HepG2 (cell line): ENCODE data around the gene CRYGA. TPM values are rescaled to one million over a fixed set of nuclear protein-coding genes. Genes with fewer than 3 reads are reported as not detected.

Experiments
- CBX5 ChIP-seq: sonication (generic); formaldehyde crosslinking; IDR thresholded peaks from 2 replicates; pipeline ENCODE4 v1.4.0; 2020; ENCODE audit warnings: missing genetic modification reagents, borderline replicate concordance
- GABPA ChIP-seq, 2 experiments: IDR thresholded peaks; 2 replicates each; pipeline ENCODE4 v1.6.1; 2011 to 2016; ENCODE audit warnings: low read depth in 2 of 2, low read length in 1 of 2, missing biosample characterization in 1 of 2, missing genetic modification characterization in 1 of 2
- MAZ ChIP-seq, 2 experiments: sonication (generic) in 1 of 2; formaldehyde crosslinking in 1 of 2; IDR thresholded peaks; 2 replicates each; pipeline versions ENCODE4 v1.5.0 to v1.6.1; 2012 to 2020; ENCODE audit warnings: low read depth in 2 of 2, mild to moderate bottlenecking in 2 of 2, borderline replicate concordance in 1 of 2, improper control_type of control experiment in 1 of 2, low read length in 1 of 2, missing genetic modification reagents in 1 of 2, moderate library complexity in 1 of 2
- NONO ChIP-seq, 2 experiments: fragments of 450-650 bp in 1 of 2; sonication (generic) in 1 of 2; formaldehyde crosslinking in 1 of 2; IDR thresholded peaks in 1 of 2; conservative IDR thresholded peaks in 1 of 2; 2 replicates each; pipeline versions ENCODE4 v1.6.1 to v1.8.0; 2017 to 2022; ENCODE audit warnings: mild to moderate bottlenecking in 1 of 2, missing genetic modification reagents in 1 of 2, moderate library complexity in 1 of 2
- PPARG ChIP-seq: conservative IDR thresholded peaks from 2 replicates; pipeline ENCODE4 v1.6.1; 2016; ENCODE audit warnings: missing biosample characterization, missing genetic modification reagents
- SIX1 ChIP-seq: sonication (generic); formaldehyde crosslinking; IDR thresholded peaks from 2 replicates; pipeline ENCODE4 v1.4.0; 2020; ENCODE audit warnings: missing genetic modification reagents, borderline replicate concordance
- SMC3 ChIP-seq: IDR thresholded peaks from 2 replicates; pipeline ENCODE4 v1.6.1; 2011; ENCODE audit warnings: low read length, improper control_type of control experiment
- SP5 ChIP-seq: IDR thresholded peaks from 2 replicates; pipeline ENCODE4 v1.6.1; 2016; ENCODE audit warnings: low read depth, borderline replicate concordance
- ZNF225 ChIP-seq: sonication (generic); formaldehyde crosslinking; IDR thresholded peaks from 2 replicates; pipeline ENCODE4 v1.4.0; 2020; ENCODE audit warnings: mild to moderate bottlenecking, missing genetic modification reagents
- ZNF549 ChIP-seq: sonication (generic); formaldehyde crosslinking; IDR thresholded peaks from 2 replicates; pipeline ENCODE4 v1.5.0; 2020; ENCODE audit warnings: missing genetic modification reagents
- ZNF747 ChIP-seq: sonication (generic); formaldehyde crosslinking; IDR thresholded peaks from 2 replicates; pipeline ENCODE4 v1.8.1; 2023; ENCODE audit warnings: missing genetic modification reagents, mild to moderate bottlenecking, borderline replicate concordance
- polyA plus RNA-seq, 8 experiments: library from polyadenylated mRNA; depleted of rRNA in 3 of 8; stranded (reverse) in 7 of 8; unstranded in 1 of 8; fragments of >200 nt; fragmentation: Illumina TruSeq in 4 of 8; extraction: Trizol in 4 of 8; gene quantifications; 2 replicates each; pipeline versions ENCODE4 v1.2.1 to v1.2.3, GENCODE V29; 2011 to 2016; ENCODE audit warnings: low read depth in 4 of 8, missing spikeins in 1 of 8, mixed read lengths in 1 of 8; ENCODE audit not compliant: insufficient read depth in 1 of 8
- total RNA-seq, 5 experiments: library from RNA; depleted of rRNA; stranded (reverse); fragments of >200 nt; fragmentation: Illumina TruSeq; extraction: Trizol; gene quantifications; 2 replicates each; pipeline ENCODE4 v1.2.3, GENCODE V29; 2016; ENCODE audit warnings: low read depth in 1 of 5
- TF ChIP-seq, protein P1 (sequence below): sonication (generic); formaldehyde crosslinking; IDR thresholded peaks from 2 replicates; pipeline ENCODE4 v1.5.1; 2020; ENCODE audit warnings: mild to moderate bottlenecking, missing genetic modification reagents, borderline replicate concordance
- TF ChIP-seq, protein P2 (sequence below): sonication (generic); formaldehyde crosslinking; IDR thresholded peaks from one replicate; pipeline ENCODE4 v1.5.1; 2020; ENCODE audit warnings: mild to moderate bottlenecking, missing genetic modification reagents; ENCODE audit errors: not compliant biosample characterization

Gene CRYGA
- total and polyA plus RNA-seq, 2 of the 13 experiments (the other 11 are each of a cell fraction or from before 2014, with no cell fraction given) = not detected

DNA sequence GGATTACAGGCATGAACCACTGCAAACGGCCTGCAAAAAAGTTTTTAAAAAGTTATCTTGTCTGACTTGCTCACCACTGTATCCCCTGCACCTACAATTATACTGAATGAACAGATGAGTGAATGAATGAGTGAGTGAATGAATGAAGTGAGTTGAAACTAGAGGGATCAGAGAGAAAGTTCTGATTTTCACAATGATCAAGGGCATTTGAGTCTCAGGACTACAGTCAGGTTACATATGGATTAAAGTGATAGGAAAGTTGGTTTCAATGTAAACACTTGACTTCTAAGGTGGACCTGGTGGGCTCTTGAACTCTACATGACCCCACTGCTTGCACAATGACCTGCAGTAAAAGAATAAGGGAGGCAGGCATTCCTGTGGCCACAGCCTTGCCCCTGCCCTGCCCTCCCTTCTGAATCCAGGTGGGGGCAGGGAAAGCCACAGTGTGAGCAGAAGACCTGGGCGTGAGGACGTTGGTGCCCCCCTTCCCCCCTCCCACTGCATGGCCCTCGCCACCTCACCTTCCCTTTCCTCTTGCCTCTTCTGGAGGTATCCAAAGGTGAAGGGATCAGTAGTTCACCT lies 15.7 kb upstream of the CRYGA start (continued):
- TF ChIP-seq, protein P1, sequence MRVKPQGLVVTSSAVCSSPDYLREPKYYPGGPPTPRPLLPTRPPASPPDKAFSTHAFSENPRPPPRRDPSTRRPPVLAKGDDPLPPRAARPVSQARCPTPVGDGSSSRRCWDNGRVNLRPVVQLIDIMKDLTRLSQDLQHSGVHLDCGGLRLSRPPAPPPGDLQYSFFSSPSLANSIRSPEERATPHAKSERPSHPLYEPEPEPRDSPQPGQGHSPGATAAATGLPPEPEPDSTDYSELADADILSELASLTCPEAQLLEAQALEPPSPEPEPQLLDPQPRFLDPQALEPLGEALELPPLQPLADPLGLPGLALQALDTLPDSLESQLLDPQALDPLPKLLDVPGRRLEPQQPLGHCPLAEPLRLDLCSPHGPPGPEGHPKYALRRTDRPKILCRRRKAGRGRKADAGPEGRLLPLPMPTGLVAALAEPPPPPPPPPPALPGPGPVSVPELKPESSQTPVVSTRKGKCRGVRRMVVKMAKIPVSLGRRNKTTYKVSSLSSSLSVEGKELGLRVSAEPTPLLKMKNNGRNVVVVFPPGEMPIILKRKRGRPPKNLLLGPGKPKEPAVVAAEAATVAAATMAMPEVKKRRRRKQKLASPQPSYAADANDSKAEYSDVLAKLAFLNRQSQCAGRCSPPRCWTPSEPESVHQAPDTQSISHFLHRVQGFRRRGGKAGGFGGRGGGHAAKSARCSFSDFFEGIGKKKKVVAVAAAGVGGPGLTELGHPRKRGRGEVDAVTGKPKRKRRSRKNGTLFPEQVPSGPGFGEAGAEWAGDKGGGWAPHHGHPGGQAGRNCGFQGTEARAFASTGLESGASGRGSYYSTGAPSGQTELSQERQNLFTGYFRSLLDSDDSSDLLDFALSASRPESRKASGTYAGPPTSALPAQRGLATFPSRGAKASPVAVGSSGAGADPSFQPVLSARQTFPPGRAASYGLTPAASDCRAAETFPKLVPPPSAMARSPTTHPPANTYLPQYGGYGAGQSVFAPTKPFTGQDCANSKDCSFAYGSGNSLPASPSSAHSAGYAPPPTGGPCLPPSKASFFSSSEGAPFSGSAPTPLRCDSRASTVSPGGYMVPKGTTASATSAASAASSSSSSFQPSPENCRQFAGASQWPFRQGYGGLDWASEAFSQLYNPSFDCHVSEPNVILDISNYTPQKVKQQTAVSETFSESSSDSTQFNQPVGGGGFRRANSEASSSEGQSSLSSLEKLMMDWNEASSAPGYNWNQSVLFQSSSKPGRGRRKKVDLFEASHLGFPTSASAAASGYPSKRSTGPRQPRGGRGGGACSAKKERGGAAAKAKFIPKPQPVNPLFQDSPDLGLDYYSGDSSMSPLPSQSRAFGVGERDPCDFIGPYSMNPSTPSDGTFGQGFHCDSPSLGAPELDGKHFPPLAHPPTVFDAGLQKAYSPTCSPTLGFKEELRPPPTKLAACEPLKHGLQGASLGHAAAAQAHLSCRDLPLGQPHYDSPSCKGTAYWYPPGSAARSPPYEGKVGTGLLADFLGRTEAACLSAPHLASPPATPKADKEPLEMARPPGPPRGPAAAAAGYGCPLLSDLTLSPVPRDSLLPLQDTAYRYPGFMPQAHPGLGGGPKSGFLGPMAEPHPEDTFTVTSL (CRISPR knock-in tag) = no peak
- TF ChIP-seq PPARG (CRISPR knock-in tag) = no peak
- TF ChIP-seq SIX1 (CRISPR knock-in tag) = no peak
- no peak for TF ChIP-seq GABPA (IDR thresholded peaks at IDR 0.05; ENCODE audit: low read depth, low read length)
- TF ChIP-seq GABPA (CRISPR knock-in tag; IDR thresholded peaks at IDR 0.05; ENCODE audit: low read depth) = no peak
- TF ChIP-seq ZNF549 (CRISPR knock-in tag) = no peak
- TF ChIP-seq SP5 (CRISPR knock-in tag) = 0 out of 2 replicates have a peak, but pooled peaks have one; percentile 12
- no peak for TF ChIP-seq SMC3
- TF ChIP-seq NONO (IDR thresholded peaks at IDR 0.05) = no peak
- TF ChIP-seq NONO (CRISPR knock-in tag; conservative IDR thresholded peaks at IDR 0.05) = no peak
- peak; percentile 77; the same call in 1 of the 2 replicates for TF ChIP-seq CBX5 (CRISPR knock-in tag)
- no peak for TF ChIP-seq ZNF747 (CRISPR knock-in tag)
- TF ChIP-seq ZNF225 = no peak
- no peak for TF ChIP-seq MAZ (IDR thresholded peaks at IDR 0.05; ENCODE audit: borderline replicate concordance, low read depth, low read length)
- no peak for TF ChIP-seq MAZ (CRISPR knock-in tag; IDR thresholded peaks at IDR 0.05; ENCODE audit: low read depth)
- TF ChIP-seq, protein P2, sequence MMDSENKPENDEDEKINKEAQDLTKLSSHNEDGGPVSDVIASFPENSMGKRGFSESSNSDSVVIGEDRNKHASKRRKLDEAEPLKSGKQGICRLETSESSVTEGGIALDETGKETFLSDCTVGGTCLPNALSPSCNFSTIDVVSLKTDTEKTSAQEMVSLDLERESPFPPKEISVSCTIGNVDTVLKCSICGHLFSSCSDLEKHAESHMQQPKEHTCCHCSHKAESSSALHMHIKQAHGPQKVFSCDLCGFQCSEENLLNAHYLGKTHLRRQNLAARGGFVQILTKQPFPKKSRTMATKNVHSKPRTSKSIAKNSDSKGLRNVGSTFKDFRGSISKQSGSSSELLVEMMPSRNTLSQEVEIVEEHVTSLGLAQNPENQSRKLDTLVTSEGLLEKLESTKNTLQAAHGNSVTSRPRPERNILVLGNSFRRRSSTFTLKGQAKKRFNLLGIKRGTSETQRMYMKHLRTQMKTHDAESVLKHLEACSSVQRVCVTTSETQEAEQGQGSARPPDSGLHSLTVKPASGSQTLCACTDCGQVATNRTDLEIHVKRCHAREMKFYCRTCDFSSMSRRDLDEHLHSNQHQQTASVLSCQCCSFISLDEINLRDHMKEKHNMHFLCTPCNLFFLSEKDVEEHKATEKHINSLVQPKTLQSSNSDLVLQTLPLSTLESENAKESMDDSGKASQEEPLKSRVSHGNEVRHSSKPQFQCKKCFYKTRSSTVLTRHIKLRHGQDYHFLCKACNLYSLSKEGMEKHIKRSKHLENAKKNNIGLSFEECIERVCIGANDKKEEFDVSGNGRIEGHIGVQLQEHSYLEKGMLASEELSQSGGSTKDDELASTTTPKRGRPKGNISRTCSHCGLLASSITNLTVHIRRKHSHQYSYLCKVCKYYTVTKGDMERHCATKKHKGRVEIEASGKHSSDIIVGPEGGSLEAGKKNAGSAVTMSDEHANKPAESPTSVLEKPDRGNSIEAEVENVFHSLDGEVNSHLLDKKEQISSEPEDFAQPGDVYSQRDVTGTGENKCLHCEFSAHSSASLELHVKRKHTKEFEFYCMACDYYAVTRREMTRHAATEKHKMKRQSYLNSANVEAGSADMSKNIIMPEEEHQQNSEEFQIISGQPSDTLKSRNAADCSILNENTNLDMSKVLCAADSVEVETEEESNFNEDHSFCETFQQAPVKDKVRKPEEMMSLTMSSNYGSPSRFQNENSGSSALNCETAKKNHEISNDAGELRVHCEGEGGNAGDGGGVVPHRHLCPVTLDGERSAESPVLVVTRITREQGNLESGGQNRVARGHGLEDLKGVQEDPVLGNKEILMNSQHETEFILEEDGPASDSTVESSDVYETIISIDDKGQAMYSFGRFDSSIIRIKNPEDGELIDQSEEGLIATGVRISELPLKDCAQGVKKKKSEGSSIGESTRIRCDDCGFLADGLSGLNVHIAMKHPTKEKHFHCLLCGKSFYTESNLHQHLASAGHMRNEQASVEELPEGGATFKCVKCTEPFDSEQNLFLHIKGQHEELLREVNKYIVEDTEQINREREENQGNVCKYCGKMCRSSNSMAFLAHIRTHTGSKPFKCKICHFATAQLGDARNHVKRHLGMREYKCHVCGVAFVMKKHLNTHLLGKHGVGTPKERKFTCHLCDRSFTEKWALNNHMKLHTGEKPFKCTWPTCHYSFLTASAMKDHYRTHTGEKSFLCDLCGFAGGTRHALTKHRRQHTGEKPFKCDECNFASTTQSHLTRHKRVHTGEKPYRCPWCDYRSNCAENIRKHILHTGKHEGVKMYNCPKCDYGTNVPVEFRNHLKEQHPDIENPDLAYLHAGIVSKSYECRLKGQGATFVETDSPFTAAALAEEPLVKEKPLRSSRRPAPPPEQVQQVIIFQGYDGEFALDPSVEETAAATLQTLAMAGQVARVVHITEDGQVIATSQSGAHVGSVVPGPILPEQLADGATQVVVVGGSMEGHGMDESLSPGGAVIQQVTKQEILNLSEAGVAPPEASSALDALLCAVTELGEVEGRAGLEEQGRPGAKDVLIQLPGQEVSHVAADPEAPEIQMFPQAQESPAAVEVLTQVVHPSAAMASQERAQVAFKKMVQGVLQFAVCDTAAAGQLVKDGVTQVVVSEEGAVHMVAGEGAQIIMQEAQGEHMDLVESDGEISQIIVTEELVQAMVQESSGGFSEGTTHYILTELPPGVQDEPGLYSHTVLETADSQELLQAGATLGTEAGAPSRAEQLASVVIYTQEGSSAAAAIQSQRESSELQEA (CRISPR knock-in tag) = no peak
